Right lobe of liver (tissue), 6 donors: ENCODE results near the gene PRKD3. TPM values are rescaled to one million over a fixed set of nuclear protein-coding genes. Genes with fewer than 3 reads are reported as not detected.

Source experiments
- ATAC-seq, 4 donors: fragments of 200-7000 bp; cut with Tn5 transposase; one replicate each; pipeline ENCODE4 v1.9.1; 2020; ENCODE audit warnings: mild to moderate bottlenecking in 4 of 4, moderate library complexity in 4 of 4
- DNase-seq, 3 donors: peaks; one replicate each; pipeline ENCODE4 v3.0.0-alpha.2; 2020
- H3K27ac ChIP-seq, 3 donors: fragments of 200-600 bp; one replicate each; pipeline ENCODE4 v1.8.0; 2022
- H3K27me3 ChIP-seq, 2 donors: fragments of 200-600 bp; one replicate each; pipeline ENCODE4 v1.8.0; 2022
- H3K36me3 ChIP-seq, 4 donors: fragments of 200-600 bp; sonication (generic) in 1 of 4; one replicate each; pipeline versions ENCODE4 v1.5.1 to v1.8.0; 2017 to 2022; ENCODE audit warnings: control low read depth in 1 of 4
- H3K4me1 ChIP-seq, 4 donors: fragments of 200-600 bp; sonication (generic) in 1 of 4; one replicate each; pipeline versions ENCODE4 v1.5.1 to v1.8.0; 2017 to 2022; ENCODE audit warnings: control low read depth in 1 of 4
- H3K4me3 ChIP-seq, 3 donors: fragments of 200-600 bp; one replicate each; pipeline ENCODE4 v1.8.0; 2022
- H3K9me3 ChIP-seq, 4 donors: fragments of 200-600 bp; sonication (generic) in 1 of 4; one replicate each; pipeline versions ENCODE4 v1.5.1 to v1.8.0; 2017 to 2022; ENCODE audit warnings: control low read depth in 1 of 4
- POLR2A ChIP-seq: fragments of 450-650 bp; IDR thresholded peaks from one replicate; pipeline ENCODE4 v1.6.1; 2017; ENCODE audit warnings: antibody characterized with exemption, mild to moderate bottlenecking
- WGBS: methylation state at CpG from one replicate; pipeline ENCODE4 v1.1.6; 2018; ENCODE audit warnings: low coverage, low lambda C conversion rate; ENCODE audit not compliant: insufficient coverage; ENCODE audit errors: missing lambda C conversion rate; 5-methylcytosine and 5-hydroxymethylcytosine counted together
- intact Hi-C, 2 donors: fragments of 100-400 bp; cut with DNase I; formaldehyde crosslinking; loops; one replicate each; pipeline versions ENCODE4 v1.11.2 to v1.14.1; 2022
- total RNA-seq, 6 experiments: library from RNA; depleted of rRNA in 2 of 6; stranded (reverse); fragments of >200 nt in 2 of 6; fragmentation: NEBNext Ultra II Directional in 3 of 6; extraction: Animal tissue kit (Norgen Biotek cat#: 25700) in 3 of 6; gene quantifications; one replicate each; pipeline versions ENCODE4 v1.1.0 to v1.2.4, GENCODE V29; 2016 to 2023
- TF ChIP-seq, protein P1 (sequence below), 4 donors: fragments of 200-600 bp in 3 of 4; fragments of 450-650 bp in 1 of 4; IDR thresholded peaks; one replicate each; pipeline versions ENCODE4 v1.5.1 to v1.8.0; 2016 to 2022; ENCODE audit warnings: antibody characterized with exemption in 4 of 4, mild to moderate bottlenecking in 2 of 4
- donor health status: DM: no; HTN: yes; CAD: no.
- donor health status: DM: no; HTN: no; CAD: no.
- donor health status: DM: no; HTN: no; CAD: no.
- donor health status: DM: no; HTN: yes; CAD: no.
- donor health status: DM: no; HTN: yes; CAD: no.

The PRKD3 gene
- total RNA-seq, 6 experiments from 2014 or later, result 8.4 to 15.2 (median 10.9) TPM

- 92% methylated on average over 5 of the region's 5 CpGs for WGBS
- Histone ChIP-seq H3K36me3 (no peaks in the 10 kb centered on the region), H3K9me3 (no peaks in the 10 kb centered on the region), H3K4me1 (peaks cover 0 to 14% (median 0%) of the 10 kb centered on the region in 4 donors), H3K27ac (no peak overlapping the region), H3K27me3 (no peaks in the 10 kb centered on the region), H3K4me3 (no peak overlapping the region)
- DNase-seq, result no peak
- no peak for ATAC-seq
- intact Hi-C loops, result no loop called here
- TF ChIP-seq POLR2A, result no peak
- TF ChIP-seq, protein P1, sequence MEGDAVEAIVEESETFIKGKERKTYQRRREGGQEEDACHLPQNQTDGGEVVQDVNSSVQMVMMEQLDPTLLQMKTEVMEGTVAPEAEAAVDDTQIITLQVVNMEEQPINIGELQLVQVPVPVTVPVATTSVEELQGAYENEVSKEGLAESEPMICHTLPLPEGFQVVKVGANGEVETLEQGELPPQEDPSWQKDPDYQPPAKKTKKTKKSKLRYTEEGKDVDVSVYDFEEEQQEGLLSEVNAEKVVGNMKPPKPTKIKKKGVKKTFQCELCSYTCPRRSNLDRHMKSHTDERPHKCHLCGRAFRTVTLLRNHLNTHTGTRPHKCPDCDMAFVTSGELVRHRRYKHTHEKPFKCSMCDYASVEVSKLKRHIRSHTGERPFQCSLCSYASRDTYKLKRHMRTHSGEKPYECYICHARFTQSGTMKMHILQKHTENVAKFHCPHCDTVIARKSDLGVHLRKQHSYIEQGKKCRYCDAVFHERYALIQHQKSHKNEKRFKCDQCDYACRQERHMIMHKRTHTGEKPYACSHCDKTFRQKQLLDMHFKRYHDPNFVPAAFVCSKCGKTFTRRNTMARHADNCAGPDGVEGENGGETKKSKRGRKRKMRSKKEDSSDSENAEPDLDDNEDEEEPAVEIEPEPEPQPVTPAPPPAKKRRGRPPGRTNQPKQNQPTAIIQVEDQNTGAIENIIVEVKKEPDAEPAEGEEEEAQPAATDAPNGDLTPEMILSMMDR (IDR thresholded peaks at IDR 0.05), result no peak
Observed at GRCh38 chr2:37348155-37348554, 23.5 kb upstream of the PRKD3 start.

DNA sequence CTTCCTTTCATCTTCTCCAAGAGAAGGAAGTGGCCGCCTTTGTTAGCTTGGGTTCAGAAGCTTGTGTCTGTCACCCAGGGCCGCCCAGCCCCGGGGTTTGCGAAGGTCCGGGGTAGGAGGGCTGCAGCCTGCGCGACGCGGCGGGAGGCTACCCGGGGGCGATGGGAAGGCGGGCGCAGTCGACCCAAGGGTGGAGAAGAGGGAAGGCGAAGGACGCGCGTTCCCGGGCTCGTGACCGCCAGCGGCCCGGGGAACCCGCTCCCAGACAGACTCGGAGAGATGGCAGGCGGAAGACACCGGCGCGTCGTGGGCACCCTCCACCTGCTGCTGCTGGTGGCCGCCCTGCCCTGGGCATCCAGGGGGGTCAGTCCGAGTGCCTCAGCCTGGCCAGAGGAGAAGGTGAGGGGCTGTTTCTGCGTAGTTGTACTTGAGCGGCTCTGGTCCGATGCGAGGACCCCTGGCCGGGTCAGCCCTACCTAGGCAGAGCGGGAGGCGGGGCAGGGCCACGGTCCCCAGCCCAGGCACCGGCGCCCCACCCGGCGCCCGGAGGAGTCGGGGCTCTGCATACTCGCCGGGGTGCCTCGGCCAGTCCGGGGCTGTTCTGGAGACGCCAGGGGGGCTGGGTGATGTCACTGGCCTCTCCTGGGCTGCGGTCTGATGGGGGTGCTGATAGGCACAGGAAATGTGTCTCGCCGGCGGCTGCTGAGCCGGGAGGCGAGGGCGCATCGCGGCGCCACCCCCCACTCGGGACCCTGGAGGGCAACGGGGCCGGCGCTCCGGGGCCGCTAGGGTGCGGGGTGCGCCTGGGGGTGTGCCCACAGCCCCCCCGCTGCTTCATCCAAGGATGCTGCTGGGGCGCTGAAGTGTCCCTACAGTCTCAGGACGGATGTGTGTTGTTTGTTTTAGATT, 20.1 kb upstream of the PRKD3 start, which contains the start of gene QPCT:
QPCT (plus strand) TSS at position 178 of the 909 bp plus-strand sequence; CDS start at position 280, 102 bp downstream.
- no peaks in the 10 kb centered on the region for H3K9me3 ChIP-seq
- DNase-seq (peak; percentile 56 to 67 (median 58)), ATAC-seq (peak; percentile 65 to 79 (median 71))
- H3K4me1 ChIP-seq, result peaks cover 0 to 14% (median 0%) of the 10 kb centered on the region in 4 donors
- no peaks in the 10 kb centered on the region for H3K27me3 ChIP-seq
- 3% methylated on average over 6 of the region's 73 CpGs for WGBS
- no peaks in the 10 kb centered on the region for H3K36me3 ChIP-seq
- intact Hi-C loops, result no loop called here
- H3K27ac ChIP-seq, result peak within 1 kb of the TSS; percentile 35 to 57 (median 53)
- TF ChIP-seq, protein P1 (IDR thresholded peaks at IDR 0.05), result no peak
- no peak for TF ChIP-seq POLR2A
- H3K4me3 ChIP-seq, result peak within 1 kb of the TSS; percentile 38 to 57 (median 53)

DNA sequence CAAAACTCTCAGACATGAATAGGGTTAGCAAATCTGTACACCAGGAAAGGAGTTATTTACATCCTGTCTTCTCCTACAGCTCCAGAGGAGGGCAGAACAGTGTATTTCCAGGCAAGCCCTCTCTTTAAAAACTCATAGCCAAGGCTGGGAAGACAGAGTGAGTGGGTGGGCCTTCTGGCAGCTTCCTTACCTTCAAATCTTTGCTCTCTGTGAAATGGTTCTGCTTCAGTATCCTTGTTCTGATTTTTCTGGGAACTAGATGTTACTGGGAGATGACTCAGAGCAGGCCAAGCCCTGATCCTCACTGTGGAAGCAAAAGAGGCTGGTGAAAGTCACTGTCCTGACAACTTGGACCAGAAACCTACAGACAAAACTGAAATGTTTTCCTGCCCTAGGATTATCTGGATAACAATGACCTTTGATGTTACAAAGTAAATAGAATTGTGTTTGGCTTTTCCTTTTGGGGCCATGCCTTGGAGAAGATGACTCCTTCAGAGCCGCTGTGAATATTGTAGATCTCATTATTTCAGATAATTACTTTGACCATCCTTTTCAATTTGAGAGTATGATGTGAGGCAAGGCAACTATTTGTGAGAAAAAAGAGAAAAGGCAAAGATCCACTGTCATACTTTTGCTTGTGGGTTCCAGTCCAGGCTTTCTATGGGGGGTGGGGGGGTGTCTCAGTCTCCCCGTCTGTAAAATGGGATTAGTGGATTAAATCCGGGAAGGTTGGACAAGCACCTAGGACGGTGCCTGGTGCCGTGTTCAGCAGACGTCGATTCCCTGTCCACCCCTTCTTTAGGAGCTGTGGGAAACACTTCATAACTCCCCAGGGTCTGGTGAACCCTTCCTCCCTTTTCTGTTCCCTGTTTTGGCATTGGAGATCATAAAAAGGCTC, 19.2 kb upstream of the PRKD3 start:
- WGBS, result 48% methylated on average over 4 of the region's 7 CpGs
- no peaks in the 10 kb centered on the region for H3K27me3 ChIP-seq
- peak overlapping the region; percentile 38 to 57 (median 53) for H3K4me3 ChIP-seq
- H3K36me3 ChIP-seq, result no peaks in the 10 kb centered on the region
- H3K27ac ChIP-seq, result peak overlapping the region; percentile 35 to 57 (median 53)
- ATAC-seq, result peak; percentile 50 to 69 (median 60)
- TF ChIP-seq, protein P1 (IDR thresholded peaks at IDR 0.05), result peak in 2 of 4 donors; percentile 5 to 9
- TF ChIP-seq POLR2A, result no peak
- intact Hi-C loops, result no loop called here
- no peak for DNase-seq
- peaks cover 0 to 14% (median 0%) of the 10 kb centered on the region in 4 donors for H3K4me1 ChIP-seq
- H3K9me3 ChIP-seq, result no peaks in the 10 kb centered on the region

DNA sequence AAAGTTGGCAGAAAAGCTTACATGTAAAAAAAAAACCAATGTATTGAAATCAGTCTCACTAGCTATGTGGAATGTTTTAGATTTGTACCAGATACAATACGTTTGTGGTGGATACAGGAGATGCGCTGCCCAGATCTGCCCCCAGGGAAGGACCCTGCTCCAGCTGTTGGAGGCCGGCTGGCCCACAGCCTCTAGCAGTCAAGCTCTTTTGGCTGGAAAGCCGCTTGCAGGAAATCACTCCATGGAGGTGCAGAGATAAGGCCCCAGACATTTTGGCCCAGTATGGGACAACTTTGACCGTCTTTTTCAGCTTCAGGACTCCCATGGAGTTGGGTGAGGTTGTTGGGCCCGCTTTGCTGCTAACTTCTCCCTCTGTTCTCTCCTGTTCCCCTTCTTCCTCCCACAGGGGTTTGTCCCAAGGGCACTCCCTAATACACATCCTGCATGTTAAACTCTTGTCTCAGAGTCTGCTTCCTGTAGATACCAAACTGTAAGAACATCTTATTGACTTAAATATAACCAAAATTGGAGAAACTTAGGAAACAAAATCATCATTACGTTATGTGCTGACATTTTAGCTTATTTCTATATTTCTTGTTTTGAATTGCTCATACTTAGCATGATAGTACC, 18.1 kb upstream of the PRKD3 start:
- H3K4me1 ChIP-seq, result peaks cover 0 to 14% (median 0%) of the 10 kb centered on the region in 4 donors
- no peaks in the 10 kb centered on the region for H3K36me3 ChIP-seq
- DNase-seq (no peak), ATAC-seq (peak; percentile 19 to 66 (median 28))
- no peak overlapping the region for H3K4me3 ChIP-seq
- H3K27me3 ChIP-seq, result no peaks in the 10 kb centered on the region
- TF ChIP-seq, protein P1 (IDR thresholded peaks at IDR 0.05), result no peak
- no peak for TF ChIP-seq POLR2A
- intact Hi-C loops, result no loop called here
- H3K9me3 ChIP-seq, result no peaks in the 10 kb centered on the region
- peak overlapping the region in 1 of 3 donors; percentile 35 for H3K27ac ChIP-seq
- WGBS, result 73% methylated on average over 2 of the region's 7 CpGs
